ENCODE measurements around the gene ZNF511.

- TF ChIP-seq POLR2A (IDR thresholded peaks at IDR 0.05) (no peak), CTCF (IDR thresholded peaks at IDR 0.05) (no peak), POLR2AphosphoS5 (IDR thresholded peaks at IDR 0.05) (no peak)
Observed at GRCh38 chr10:133282846-133283390, 25.8 kb upstream of the ZNF511 start.

All from suprapubic skin (tissue), 4 donors.